Left lung (tissue), 10 donors: ENCODE results near the gene ADCY4. TPM values are rescaled to one million over a fixed set of nuclear protein-coding genes. Genes with fewer than 3 reads are reported as not detected.
A peak's percentile ranks its signal among the peaks of the same experiment; 100 is the strongest.

ENCODE experiments used
- ATAC-seq: fragments of 200-7000 bp; cut with Tn5 transposase; one replicate; pipeline ENCODE4 v1.9.1; 2020; ENCODE audit warnings: moderate library complexity
- DNase-seq, 4 donors: peaks; one replicate each; pipeline ENCODE4 v3.0.0-alpha.2; 2013 to 2020
- H3K27ac ChIP-seq, 2 donors: fragments of 200-600 bp; sonication (generic) in 1 of 2; one replicate each; pipeline versions ENCODE4 v1.5.0 to v1.8.0; 2020 to 2021
- H3K27me3 ChIP-seq, 2 donors: fragments of 200-600 bp; sonication (generic) in 1 of 2; one replicate each; pipeline versions ENCODE4 v1.5.0 to v1.8.0; 2020 to 2021
- H3K36me3 ChIP-seq, 2 donors: fragments of 200-600 bp; sonication (generic) in 1 of 2; one replicate each; pipeline versions ENCODE4 v1.5.0 to v1.8.0; 2020 to 2021
- H3K4me1 ChIP-seq, 2 donors: fragments of 200-600 bp; one replicate each; pipeline ENCODE4 v1.8.0; 2021
- H3K4me3 ChIP-seq, 2 donors: fragments of 200-600 bp; sonication (generic) in 1 of 2; one replicate each; pipeline versions ENCODE4 v1.5.0 to v1.8.0; 2020 to 2021; ENCODE audit warnings: mild to moderate bottlenecking in 1 of 2
- H3K9me3 ChIP-seq, 2 donors: fragments of 200-600 bp; sonication (generic) in 1 of 2; one replicate each; pipeline versions ENCODE4 v1.5.0 to v1.8.0; 2020 to 2021
- CTCF ChIP-seq, 2 donors: fragments of 200-600 bp; sonication (generic) in 1 of 2; IDR thresholded peaks; one replicate each; pipeline versions ENCODE4 v1.5.0 to v1.8.0; 2021; ENCODE audit warnings: antibody characterized with exemption in 2 of 2
- intact Hi-C, 2 donors: fragments of 100-400 bp; cut with DNase I; formaldehyde crosslinking; loops; one replicate each; pipeline versions ENCODE4 v1.11.2 to v1.14.2; 2022
- polyA plus RNA-seq, 6 donors: library from polyadenylated mRNA; unstranded; fragments of 120-200 nt; gene quantifications; one replicate each; pipeline ENCODE4 v1.2.1, GENCODE V29; 2013; ENCODE audit not compliant: insufficient read length in 6 of 6
- total RNA-seq, 2 donors: library from RNA; stranded (reverse); fragmentation: NEBNext Ultra II Directional; extraction: Animal tissue kit (Norgen Biotek cat#: 25700); gene quantifications; one replicate each; pipeline ENCODE4 v1.2.1, GENCODE V29; 2021
- donor health status: DM: no; HTN: yes; CAD: no.
- donor health status: DM: no; HTN: no; CAD: no.

ADCY4 gene
- total and polyA plus RNA-seq, 8 donors = 25.7 to 48.5 (median 34.3) TPM

GRCh38 chr14:24315243-24315806 is 19.5 kb downstream of the ADCY4 start:
- Histone ChIP-seq H3K27me3 (peaks cover 0 to 37% of the 10 kb centered on the region in 2 donors), H3K36me3 (peaks cover 0 to 30% of the 10 kb centered on the region in 2 donors), H3K4me1 (peaks cover 28 to 90% of the 10 kb centered on the region in 2 donors), H3K9me3 (no peaks in the 10 kb centered on the region), H3K27ac (peak overlapping the region; percentile 51 to 95), H3K4me3 (peak overlapping the region in 1 of 2 donors; percentile 32)
- ATAC-seq (no peak), DNase-seq (no peak)
- TF ChIP-seq CTCF (IDR thresholded peaks at IDR 0.05) = no peak
- intact Hi-C loops = no loop called here

- H3K27me3 ChIP-seq = peaks cover 0 to 31% of the 10 kb centered on the region in 2 donors
- intact Hi-C loops = no loop called here
- H3K27ac ChIP-seq = peak overlapping the region; percentile 27 to 95
- TF ChIP-seq CTCF (IDR thresholded peaks at IDR 0.05) = no peak
- peak in 2 of 4 donors; percentile 39 to 69 for DNase-seq
- no peak for ATAC-seq
- H3K4me3 ChIP-seq = peak overlapping the region in 1 of 2 donors; percentile 32
- peaks cover 35 to 98% of the 10 kb centered on the region in 2 donors for H3K4me1 ChIP-seq
- H3K36me3 ChIP-seq = peaks cover 0 to 25% of the 10 kb centered on the region in 2 donors
- H3K9me3 ChIP-seq = no peaks in the 10 kb centered on the region
These were observed 20.3 kb downstream of the ADCY4 start for GRCh38 chr14:24314377-24315193.

GRCh38 chr14:24313913-24314312 is 21.0 kb downstream of the ADCY4 start:
- intact Hi-C loops = no loop called here
- peaks cover 38 to 100% of the 10 kb centered on the region in 2 donors for H3K4me1 ChIP-seq
- H3K27me3 ChIP-seq = peaks cover 0 to 24% of the 10 kb centered on the region in 2 donors
- no peaks in the 10 kb centered on the region for H3K9me3 ChIP-seq
- peak overlapping the region; percentile 27 to 95 for H3K27ac ChIP-seq
- ATAC-seq (no peak), DNase-seq (peak in 2 of 4 donors; percentile 33 to 67)
- TF ChIP-seq CTCF (IDR thresholded peaks at IDR 0.05) = no peak
- H3K4me3 ChIP-seq = peak overlapping the region in 1 of 2 donors; percentile 32
- H3K36me3 ChIP-seq = peaks cover 0 to 20% of the 10 kb centered on the region in 2 donors

GRCh38 chr14:24312736-24313507 is 21.9 kb downstream of the ADCY4 start:
- Histone ChIP-seq H3K27ac (peak overlapping the region; percentile 86 to 95), H3K4me3 (peak overlapping the region in 1 of 2 donors; percentile 64), H3K27me3 (peaks cover 0 to 16% of the 10 kb centered on the region in 2 donors), H3K9me3 (no peaks in the 10 kb centered on the region), H3K4me1 (peaks cover 38 to 100% of the 10 kb centered on the region in 2 donors), H3K36me3 (peaks cover 0 to 14% of the 10 kb centered on the region in 2 donors)
- intact Hi-C loops = no loop called here
- DNase-seq = peak in 2 of 4 donors; percentile 31 to 72
- TF ChIP-seq CTCF (IDR thresholded peaks at IDR 0.05) = no peak
- no peak for ATAC-seq
